Measurements from ENCODE around the gene NABP2.

DNA sequence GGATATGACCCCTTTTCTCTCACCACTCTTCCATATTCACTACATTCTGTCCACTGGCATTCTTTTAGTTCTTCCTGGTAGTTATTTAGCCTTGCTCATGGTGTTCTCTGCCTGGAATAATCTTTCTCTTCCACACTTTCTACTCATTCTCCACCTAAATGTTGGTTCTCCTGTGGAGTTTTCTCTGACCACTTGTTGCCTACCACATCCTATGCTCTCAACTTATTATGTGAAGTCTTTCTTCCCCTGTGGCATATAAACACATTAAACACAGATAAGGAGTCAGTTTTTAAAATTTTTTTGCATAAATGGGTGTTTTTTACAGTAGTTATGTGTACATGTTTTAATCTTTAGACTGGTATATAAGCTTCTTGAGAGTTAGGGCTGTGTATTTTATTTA, 31.6 kb upstream of the NABP2 start:
- TF ChIP-seq, protein P1, sequence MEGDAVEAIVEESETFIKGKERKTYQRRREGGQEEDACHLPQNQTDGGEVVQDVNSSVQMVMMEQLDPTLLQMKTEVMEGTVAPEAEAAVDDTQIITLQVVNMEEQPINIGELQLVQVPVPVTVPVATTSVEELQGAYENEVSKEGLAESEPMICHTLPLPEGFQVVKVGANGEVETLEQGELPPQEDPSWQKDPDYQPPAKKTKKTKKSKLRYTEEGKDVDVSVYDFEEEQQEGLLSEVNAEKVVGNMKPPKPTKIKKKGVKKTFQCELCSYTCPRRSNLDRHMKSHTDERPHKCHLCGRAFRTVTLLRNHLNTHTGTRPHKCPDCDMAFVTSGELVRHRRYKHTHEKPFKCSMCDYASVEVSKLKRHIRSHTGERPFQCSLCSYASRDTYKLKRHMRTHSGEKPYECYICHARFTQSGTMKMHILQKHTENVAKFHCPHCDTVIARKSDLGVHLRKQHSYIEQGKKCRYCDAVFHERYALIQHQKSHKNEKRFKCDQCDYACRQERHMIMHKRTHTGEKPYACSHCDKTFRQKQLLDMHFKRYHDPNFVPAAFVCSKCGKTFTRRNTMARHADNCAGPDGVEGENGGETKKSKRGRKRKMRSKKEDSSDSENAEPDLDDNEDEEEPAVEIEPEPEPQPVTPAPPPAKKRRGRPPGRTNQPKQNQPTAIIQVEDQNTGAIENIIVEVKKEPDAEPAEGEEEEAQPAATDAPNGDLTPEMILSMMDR (IDR thresholded peaks at IDR 0.05) = no peak
- no peak for TF ChIP-seq POLR2A (IDR thresholded peaks at IDR 0.05)

All from testis (tissue), 2 donors.